KMS-11 (cell line): ENCODE results near the gene ABCG5.

Source experiments
- H2AFZ ChIP-seq: fragments of 200-600 bp; sonication (generic); 2 replicates; pipeline ENCODE4 v1.6.1; 2016; ENCODE audit warnings: antibody characterized with exemption, mixed run types, low read depth
- H3K27ac ChIP-seq: fragments of 200-600 bp; sonication (generic); 2 replicates; pipeline ENCODE4 v1.6.1; 2016; ENCODE audit warnings: mild to moderate bottlenecking, mixed run types
- H3K27me3 ChIP-seq: fragments of 200-600 bp; sonication (generic); 2 replicates; pipeline ENCODE4 v1.6.1; 2017; ENCODE audit warnings: mild to moderate bottlenecking, low read depth, mixed run types, moderate library complexity; ENCODE audit not compliant: insufficient read depth
- H3K36me3 ChIP-seq: fragments of 200-600 bp; sonication (generic); 2 replicates; pipeline ENCODE4 v1.6.1; 2017; ENCODE audit warnings: mild to moderate bottlenecking, mixed run types; ENCODE audit not compliant: insufficient read depth
- H3K4me1 ChIP-seq: fragments of 200-600 bp; sonication (generic); 2 replicates; pipeline ENCODE4 v1.6.1; 2016; ENCODE audit warnings: mild to moderate bottlenecking, low read depth, mixed run types; ENCODE audit not compliant: poor library complexity, severe bottlenecking
- H3K4me2 ChIP-seq: fragments of 200-600 bp; sonication (generic); 2 replicates; pipeline ENCODE4 v1.7.0; 2016; ENCODE audit warnings: mild to moderate bottlenecking, mixed run types
- H3K4me3 ChIP-seq: fragments of 200-600 bp; sonication (generic); IDR thresholded peaks from 2 replicates; pipeline ENCODE4 v1.6.1; 2017; ENCODE audit warnings: low read depth, low read length, mixed read lengths; ENCODE audit not compliant: insufficient read depth
- H3K79me2 ChIP-seq: fragments of 200-600 bp; sonication (generic); 2 replicates; pipeline ENCODE4 v1.6.1; 2016; ENCODE audit warnings: low read depth, mixed run types; ENCODE audit not compliant: insufficient read depth
- H3K9ac ChIP-seq: fragments of 200-600 bp; sonication (generic); 2 replicates; pipeline ENCODE4 v1.6.1; 2016; ENCODE audit warnings: mild to moderate bottlenecking, mixed run types
- H4K20me1 ChIP-seq: fragments of 200-600 bp; sonication (generic); 2 replicates; pipeline ENCODE4 v1.6.1; 2016; ENCODE audit warnings: mild to moderate bottlenecking, mixed run types; ENCODE audit not compliant: insufficient read depth
- CTCF ChIP-seq: fragments of 200-600 bp; sonication (generic); conservative IDR thresholded peaks from 2 replicates; pipeline ENCODE4 v1.6.1; 2017; ENCODE audit warnings: low read depth, mild to moderate bottlenecking, antibody characterized with exemption, low read length, moderate library complexity, mixed read lengths

Gene ABCG5

GRCh38 chr2:43764086-43764705 is 74.4 kb downstream of the ABCG5 start:
- no peak for TF ChIP-seq CTCF
- Histone ChIP-seq H3K27me3 (no peaks in the 10 kb centered on the region), H3K36me3 (no peaks in the 10 kb centered on the region), H3K4me1 (no peaks in the 10 kb centered on the region), H3K9ac (no peak overlapping the region), H3K4me3 (no peak overlapping the region), H3K27ac (no peak overlapping the region), H3K79me2 (no peaks in the 10 kb centered on the region), H4K20me1 (no peaks in the 10 kb centered on the region), H2AFZ (no peak overlapping the region), H3K4me2 (no peak overlapping the region)

- no peak overlapping the region for H3K27ac ChIP-seq
- no peak overlapping the region for H3K9ac ChIP-seq
- H3K4me1 ChIP-seq, result no peaks in the 10 kb centered on the region
- H4K20me1 ChIP-seq, result no peaks in the 10 kb centered on the region
- no peak overlapping the region for H3K4me3 ChIP-seq
- TF ChIP-seq CTCF, result no peak
- no peaks in the 10 kb centered on the region for H3K79me2 ChIP-seq
- no peaks in the 10 kb centered on the region for H3K36me3 ChIP-seq
- H3K4me2 ChIP-seq, result no peak overlapping the region
- no peaks in the 10 kb centered on the region for H3K27me3 ChIP-seq
- H2AFZ ChIP-seq, result no peak overlapping the region
Measured at GRCh38 chr2:43763091-43763490, 75.5 kb downstream of the ABCG5 start.
